ENCODE data around the gene FCGR2B. TPM values are rescaled to one million over a fixed set of nuclear protein-coding genes. Genes with fewer than 3 reads are reported as not detected.
"Not testable (repeated sequence)": the region's sequence is repeated elsewhere in the genome, so short reads cannot be mapped to it uniquely, and the experiment has no call there.

FCGR2B gene
- total and polyA plus RNA-seq, 2 experiments from 2014 or later = not detected

GRCh38 chr1:161723459-161724141 lies 60.7 kb downstream of the FCGR2B start:
- peaks cover 5% of the 10 kb centered on the region for H3K27me3 ChIP-seq
- no peaks in the 10 kb centered on the region for H3K36me3 ChIP-seq (replicated peaks; ENCODE audit: insufficient read depth, low read depth)
- no peak overlapping the region for H3K27ac ChIP-seq
- H3K79me2 ChIP-seq = no peaks in the 10 kb centered on the region
- 90% methylated on average over 8 of the region's 8 CpGs for WGBS (ENCODE audit: low lambda C conversion rate, missing lambda C conversion rate)
- no peaks in the 10 kb centered on the region for H3K9me3 ChIP-seq (ENCODE audit: low read depth)
- H4K20me1 ChIP-seq (ENCODE audit: insufficient read depth, poor library complexity, severe bottlenecking) = no peaks in the 10 kb centered on the region
- H3K4me3 ChIP-seq = no peak overlapping the region
- TF ChIP-seq EZH2phosphoT487 (IDR thresholded peaks at IDR 0.05; ENCODE audit: low read depth, severe bottlenecking, unreplicated experiment) = no peak
- TF ChIP-seq CTCF (IDR thresholded peaks at IDR 0.05; ENCODE audit: poor library complexity) = no peak
- TF ChIP-seq EZH2 (IDR thresholded peaks at IDR 0.05; ENCODE audit: borderline replicate concordance) = no peak
- peak; percentile 28 for DNase-seq (ENCODE audit: low spot score)
- H3K4me1 ChIP-seq (ENCODE audit: insufficient read depth) = no peaks in the 10 kb centered on the region
- no peaks in the 10 kb centered on the region for H3K9me2 ChIP-seq (replicated peaks; ENCODE audit: insufficient read depth)
- H3K4me2 ChIP-seq = no peak overlapping the region
- no peak overlapping the region for H2AFZ ChIP-seq

- H4K20me1 ChIP-seq (ENCODE audit: insufficient read depth, poor library complexity, severe bottlenecking); H3K9me2 ChIP-seq (replicated peaks; ENCODE audit: insufficient read depth); H3K79me2 ChIP-seq; DNase-seq (ENCODE audit: low spot score); H3K27me3 ChIP-seq; H3K9me3 ChIP-seq (ENCODE audit: low read depth); H3K36me3 ChIP-seq (replicated peaks; ENCODE audit: insufficient read depth, low read depth); H3K4me1 ChIP-seq (ENCODE audit: insufficient read depth): not testable (repeated sequence)
- Histone ChIP-seq H3K27ac (peak overlapping the region; percentile 92), H3K4me3 (peak overlapping the region; percentile 74), H2AFZ (peak overlapping the region; percentile 83), H3K4me2 (peak overlapping the region; percentile 98)
- 51% methylated on average over 22 of the region's 22 CpGs for WGBS (ENCODE audit: low lambda C conversion rate, missing lambda C conversion rate)
Measured at GRCh38 chr1:161725258-161725907, 62.4 kb downstream of the FCGR2B start.

GRCh38 chr1:161725908-161726472 lies 63.0 kb downstream of the FCGR2B start:
- no peaks in the 10 kb centered on the region for H3K79me2 ChIP-seq
- H4K20me1 ChIP-seq (ENCODE audit: insufficient read depth, poor library complexity, severe bottlenecking) = no peaks in the 10 kb centered on the region
- H3K4me1 ChIP-seq (ENCODE audit: insufficient read depth) = no peaks in the 10 kb centered on the region
- H3K4me2 ChIP-seq = peak overlapping the region; percentile 98
- peak; percentile 69 for DNase-seq (ENCODE audit: low spot score)
- 3% methylated on average over 32 of the region's 34 CpGs for WGBS (ENCODE audit: low lambda C conversion rate, missing lambda C conversion rate)
- TF ChIP-seq CTCF (IDR thresholded peaks at IDR 0.05; ENCODE audit: poor library complexity) = peak; percentile 37
- TF ChIP-seq EZH2 (IDR thresholded peaks at IDR 0.05; ENCODE audit: borderline replicate concordance) = no peak
- peak overlapping the region; percentile 74 for H3K4me3 ChIP-seq
- peaks cover 1% of the 10 kb centered on the region for H3K27me3 ChIP-seq
- peak overlapping the region; percentile 92 for H3K27ac ChIP-seq
- H2AFZ ChIP-seq = peak overlapping the region; percentile 83
- no peaks in the 10 kb centered on the region for H3K9me3 ChIP-seq (ENCODE audit: low read depth)
- H3K9me2 ChIP-seq (replicated peaks; ENCODE audit: insufficient read depth) = no peaks in the 10 kb centered on the region
- no peaks in the 10 kb centered on the region for H3K36me3 ChIP-seq (replicated peaks; ENCODE audit: insufficient read depth, low read depth)

All from hepatocyte (in vitro differentiated cells).